Astrocyte (in vitro differentiated cells and primary cell): ENCODE results near the gene NADK. TPM values are rescaled to one million over a fixed set of nuclear protein-coding genes. Genes with fewer than 3 reads are reported as not detected.

Experiments
- DNase-seq: peaks from one replicate; pipeline ENCODE4 v3.0.0-alpha.2; 2010; ENCODE audit warnings: low read depth
- FAIRE-seq: peaks from 2 replicates; lab custom pipeline; 2011; peaks lifted over from hg19 to GRCh38; lab: Jason Lieb, UNC
- H2AFZ ChIP-seq: 2 replicates; pipeline ENCODE4 v1.6.0; 2012; ENCODE audit warnings: low read depth, low read length, inconsistent platforms
- H3K27ac ChIP-seq: 2 replicates; pipeline ENCODE4 v1.5.1; 2011; ENCODE audit warnings: low read depth, low read length, inconsistent platforms
- H3K27me3 ChIP-seq: 2 replicates; pipeline ENCODE4 v1.6.0; 2011; ENCODE audit warnings: low read length, inconsistent platforms; ENCODE audit not compliant: insufficient read depth
- H3K36me3 ChIP-seq: 2 replicates; pipeline ENCODE4 v1.5.1; 2011; ENCODE audit warnings: low read length, inconsistent platforms; ENCODE audit not compliant: insufficient read depth
- H3K4me1 ChIP-seq: 2 replicates; pipeline ENCODE4 v1.5.1; 2011; ENCODE audit warnings: low read length, inconsistent platforms; ENCODE audit not compliant: insufficient read depth
- H3K4me2 ChIP-seq: 2 replicates; pipeline ENCODE4 v1.6.0; 2012; ENCODE audit warnings: low read length, inconsistent platforms
- H3K4me3 ChIP-seq: 2 replicates; pipeline ENCODE4 v1.5.1; 2011; ENCODE audit warnings: low read depth, mild to moderate bottlenecking, low read length, inconsistent platforms; ENCODE audit not compliant: insufficient read depth
- H3K79me2 ChIP-seq: 2 replicates; pipeline ENCODE4 v1.6.0; 2012; ENCODE audit warnings: mild to moderate bottlenecking, low read length, inconsistent platforms; ENCODE audit not compliant: insufficient read depth
- H3K9ac ChIP-seq: 2 replicates; pipeline ENCODE4 v1.6.0; 2012; ENCODE audit warnings: mild to moderate bottlenecking, low read length, inconsistent platforms
- H3K9me3 ChIP-seq: 2 replicates; pipeline ENCODE4 v1.5.1; 2012; ENCODE audit warnings: low read depth, mild to moderate bottlenecking, low read length, inconsistent platforms; ENCODE audit not compliant: insufficient read depth
- H4K20me1 ChIP-seq: 2 replicates; pipeline ENCODE4 v1.6.0; 2012; ENCODE audit warnings: low read length, inconsistent platforms; ENCODE audit not compliant: insufficient read depth
- H3K27ac Mint-ChIP-seq: one replicate; pipeline ENCODE4 v1.8.0; 2021; ENCODE audit warnings: mild to moderate bottlenecking, mixed read lengths; ENCODE audit not compliant: unreplicated experiment
- H3K27me3 Mint-ChIP-seq: one replicate; pipeline ENCODE4 v1.8.0; 2021; ENCODE audit warnings: low read depth, mixed read lengths; ENCODE audit not compliant: unreplicated experiment
- H3K36me3 Mint-ChIP-seq: one replicate; pipeline ENCODE4 v1.8.0; 2021; ENCODE audit warnings: low read depth, mixed read lengths; ENCODE audit not compliant: unreplicated experiment
- H3K4me1 Mint-ChIP-seq: one replicate; pipeline ENCODE4 v1.8.0; 2021; ENCODE audit warnings: low read depth, mixed read lengths; ENCODE audit not compliant: unreplicated experiment
- H3K4me3 Mint-ChIP-seq: one replicate; pipeline ENCODE4 v1.8.0; 2021; ENCODE audit warnings: mild to moderate bottlenecking, moderate library complexity, mixed read lengths; ENCODE audit not compliant: unreplicated experiment
- H3K9me3 Mint-ChIP-seq: one replicate; pipeline ENCODE4 v1.8.0; 2021; ENCODE audit warnings: mild to moderate bottlenecking, mixed read lengths; ENCODE audit not compliant: unreplicated experiment
- EZH2 ChIP-seq: IDR thresholded peaks from 2 replicates; pipeline ENCODE4 v1.6.1; 2012; ENCODE audit warnings: mild to moderate bottlenecking, low read length, inconsistent platforms; ENCODE audit not compliant: insufficient read depth
- total RNA-seq: library from RNA; stranded (reverse); gene quantifications from 2 replicates; pipeline ENCODE4 v1.2.1, GENCODE V29; 2021
- TF ChIP-seq, protein P1 (sequence below): IDR thresholded peaks from 2 replicates; pipeline ENCODE4 v1.5.1; 2011; ENCODE audit warnings: low read depth, mild to moderate bottlenecking, inconsistent platforms, low read length, moderate library complexity; ENCODE audit not compliant: insufficient read depth

NADK gene
- total RNA-seq, 1 donor from 2014 or later, result 87.6 TPM

DNA sequence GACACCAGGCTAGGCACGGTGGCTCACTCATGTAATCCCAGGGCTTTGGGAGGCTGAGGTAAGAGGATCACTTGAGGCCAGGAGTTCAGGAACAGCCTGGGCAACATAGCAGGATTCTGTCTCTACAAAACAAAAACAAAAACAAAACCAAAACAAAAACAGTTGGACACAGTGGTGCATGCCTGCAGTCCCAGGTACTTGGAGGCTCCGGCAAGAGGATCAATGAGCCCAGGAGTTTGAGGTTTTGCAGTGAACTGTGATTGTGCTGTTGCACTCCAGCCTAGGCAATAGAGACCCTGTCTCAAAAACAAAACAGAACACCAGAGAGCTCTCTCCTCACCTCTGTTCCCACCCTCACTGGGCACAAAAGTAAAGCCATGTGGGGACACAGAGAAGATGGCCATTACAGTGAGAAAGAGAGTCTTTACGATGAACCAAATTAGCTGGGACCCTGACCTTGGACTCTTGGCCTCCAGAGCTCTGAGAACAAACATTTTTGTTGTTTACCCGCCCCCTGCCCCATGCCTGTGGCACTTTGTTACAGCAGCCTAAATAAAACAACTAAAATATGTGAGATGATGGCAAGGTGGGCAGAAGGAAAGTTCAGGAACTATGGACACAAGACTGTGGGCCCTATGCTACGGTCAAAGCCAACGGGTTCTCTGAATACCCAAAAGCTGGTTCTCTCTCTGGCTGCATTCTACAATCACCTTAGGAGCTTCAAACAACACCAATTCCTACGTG lies 9.8 kb downstream of the NADK start:
- Histone ChIP-seq H4K20me1 (peaks cover 65% of the 10 kb centered on the region), H3K4me3 (no peak overlapping the region), H3K27ac (no peak overlapping the region), H3K79me2 (peaks cover 95% of the 10 kb centered on the region), H3K9me3 (no peaks in the 10 kb centered on the region), H3K36me3 (peaks cover 8% of the 10 kb centered on the region), H3K9ac (no peak overlapping the region), H3K27me3 (no peaks in the 10 kb centered on the region), H2AFZ (no peak overlapping the region), H3K4me1 (no peaks in the 10 kb centered on the region), H3K4me2 (no peak overlapping the region)
- no peaks in the 10 kb centered on the region for H3K4me1 Mint-ChIP-seq
- DNase-seq (no peak), FAIRE-seq (no peak)
- no peak overlapping the region for H3K4me3 Mint-ChIP-seq
- H3K27me3 Mint-ChIP-seq, result no peaks in the 10 kb centered on the region
- H3K27ac Mint-ChIP-seq, result no peak overlapping the region
- no peaks in the 10 kb centered on the region for H3K9me3 Mint-ChIP-seq
- no peak for TF ChIP-seq EZH2
- TF ChIP-seq, protein P1, sequence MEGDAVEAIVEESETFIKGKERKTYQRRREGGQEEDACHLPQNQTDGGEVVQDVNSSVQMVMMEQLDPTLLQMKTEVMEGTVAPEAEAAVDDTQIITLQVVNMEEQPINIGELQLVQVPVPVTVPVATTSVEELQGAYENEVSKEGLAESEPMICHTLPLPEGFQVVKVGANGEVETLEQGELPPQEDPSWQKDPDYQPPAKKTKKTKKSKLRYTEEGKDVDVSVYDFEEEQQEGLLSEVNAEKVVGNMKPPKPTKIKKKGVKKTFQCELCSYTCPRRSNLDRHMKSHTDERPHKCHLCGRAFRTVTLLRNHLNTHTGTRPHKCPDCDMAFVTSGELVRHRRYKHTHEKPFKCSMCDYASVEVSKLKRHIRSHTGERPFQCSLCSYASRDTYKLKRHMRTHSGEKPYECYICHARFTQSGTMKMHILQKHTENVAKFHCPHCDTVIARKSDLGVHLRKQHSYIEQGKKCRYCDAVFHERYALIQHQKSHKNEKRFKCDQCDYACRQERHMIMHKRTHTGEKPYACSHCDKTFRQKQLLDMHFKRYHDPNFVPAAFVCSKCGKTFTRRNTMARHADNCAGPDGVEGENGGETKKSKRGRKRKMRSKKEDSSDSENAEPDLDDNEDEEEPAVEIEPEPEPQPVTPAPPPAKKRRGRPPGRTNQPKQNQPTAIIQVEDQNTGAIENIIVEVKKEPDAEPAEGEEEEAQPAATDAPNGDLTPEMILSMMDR, result no peak
- peaks cover 22% of the 10 kb centered on the region for H3K36me3 Mint-ChIP-seq

DNA sequence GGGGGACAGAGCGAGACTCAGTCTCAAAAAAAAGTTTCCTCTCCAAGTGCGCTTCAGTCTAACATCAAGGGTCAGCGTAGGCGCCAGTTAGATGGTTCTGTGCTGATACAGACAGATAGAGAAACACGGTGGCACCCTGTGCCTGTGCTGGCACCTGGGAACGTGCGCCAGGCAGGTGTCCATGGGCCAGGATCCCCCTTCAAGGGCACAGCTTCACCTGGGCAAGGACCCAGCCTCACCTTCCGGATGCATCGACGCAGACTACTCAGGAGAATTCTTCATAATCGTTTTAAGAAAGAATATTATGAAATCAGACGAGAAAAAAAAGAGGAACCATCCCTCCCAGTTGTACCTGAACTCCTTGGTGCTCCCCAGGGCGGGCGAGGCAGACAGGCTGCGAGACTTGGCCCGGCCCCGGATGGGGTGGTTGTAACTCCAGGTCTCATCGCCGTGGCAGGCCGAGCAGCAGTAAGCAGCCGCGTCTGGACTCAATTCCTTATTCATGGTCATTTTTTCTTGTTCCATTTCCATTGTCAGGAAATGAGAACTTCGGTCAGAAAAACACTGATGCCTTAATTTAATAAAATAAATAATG lies 13.3 kb downstream of the NADK start:
- Mint-ChIP-seq H3K4me1 (no peaks in the 10 kb centered on the region), H3K27me3 (no peaks in the 10 kb centered on the region), H3K36me3 (peaks cover 16% of the 10 kb centered on the region), H3K27ac (no peak overlapping the region), H3K9me3 (no peaks in the 10 kb centered on the region), H3K4me3 (no peak overlapping the region)
- Histone ChIP-seq H3K9me3 (no peaks in the 10 kb centered on the region), H3K79me2 (peaks cover 81% of the 10 kb centered on the region), H2AFZ (no peak overlapping the region), H3K27me3 (no peaks in the 10 kb centered on the region), H3K27ac (no peak overlapping the region), H3K4me3 (no peak overlapping the region), H3K36me3 (peaks cover 3% of the 10 kb centered on the region), H3K4me1 (no peaks in the 10 kb centered on the region), H4K20me1 (peaks cover 60% of the 10 kb centered on the region), H3K9ac (no peak overlapping the region), H3K4me2 (no peak overlapping the region)
- DNase-seq (no peak), FAIRE-seq (no peak)
- TF ChIP-seq, protein P1, result no peak
- no peak for TF ChIP-seq EZH2
